ENCODE measurements around the gene TMEM186.

DNA sequence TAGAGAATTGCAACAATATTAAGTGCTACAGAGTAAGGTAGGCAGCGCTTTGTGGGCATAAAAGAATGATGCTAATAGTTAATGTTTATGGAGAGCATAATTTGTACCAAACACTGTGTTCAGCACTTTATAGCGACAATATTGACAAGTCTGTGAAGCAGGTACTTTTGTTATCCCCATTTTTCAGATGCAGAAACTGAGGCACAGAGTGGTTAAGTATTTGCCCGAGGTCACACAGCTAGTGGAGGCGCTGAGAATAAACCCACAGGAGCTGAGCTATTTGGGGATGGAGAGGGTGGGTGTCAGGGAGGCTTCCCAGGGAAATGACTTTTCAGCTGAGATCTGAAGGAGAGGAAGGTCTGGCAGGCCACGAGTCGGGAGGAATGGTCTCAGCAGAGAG lies 39.4 kb downstream of the TMEM186 start:
- TF ChIP-seq POLR2A (IDR thresholded peaks at IDR 0.05; ENCODE audit: low read length): no peak
- no peak for TF ChIP-seq GATA1 (IDR thresholded peaks at IDR 0.05; ENCODE audit: low read depth, low read length)

Data from erythroblast (primary cell).